ENCODE results near the gene WWOX. TPM values are rescaled to one million over a fixed set of nuclear protein-coding genes. Genes with fewer than 3 reads are reported as not detected.

WWOX gene
- total RNA-seq, 2 donors from 2014 or later = 33.8 to 82.5 TPM

GRCh38 chr16:78122774-78123315 lies 23.4 kb downstream of the WWOX start:
- Histone ChIP-seq H3K36me3 (no peaks in the 10 kb centered on the region), H3K27ac (peak overlapping the region in 1 of 2 donors; percentile 49), H3K9me3 (no peaks in the 10 kb centered on the region), H3K4me1 (ENCODE audit: control insufficient read depth in 1 of 2, low read depth in 2 of 2) (peaks cover 9 to 24% of the 10 kb centered on the region in 2 donors), H3K27me3 (replicated peaks; ENCODE audit: insufficient read depth) (no peaks in the 10 kb centered on the region), H3K4me3 (peak overlapping the region; percentile 54)
- DNase-seq (ENCODE audit: low spot score) (no peak), ATAC-seq (ENCODE audit: insufficient number of reproducible peaks, low FRiP score, low read depth) (peak; percentile 30)
- peak; percentile 49 for TF ChIP-seq CTCF (IDR thresholded peaks at IDR 0.05)

- no peak for TF ChIP-seq CTCF (IDR thresholded peaks at IDR 0.05)
- Histone ChIP-seq H3K4me3 (no peak overlapping the region), H3K4me1 (ENCODE audit: control insufficient read depth in 1 of 2, low read depth in 2 of 2) (peaks cover 14 to 36% of the 10 kb centered on the region in 2 donors), H3K36me3 (no peaks in the 10 kb centered on the region), H3K27ac (no peak overlapping the region), H3K9me3 (no peaks in the 10 kb centered on the region), H3K27me3 (replicated peaks; ENCODE audit: insufficient read depth) (no peaks in the 10 kb centered on the region)
- ATAC-seq (ENCODE audit: insufficient number of reproducible peaks, low FRiP score, low read depth) (no peak), DNase-seq (ENCODE audit: low spot score) (no peak)
Measured at GRCh38 chr16:78125112-78125844, 25.8 kb downstream of the WWOX start.

- no peak overlapping the region for H3K27ac ChIP-seq
- ATAC-seq (ENCODE audit: insufficient number of reproducible peaks, low FRiP score, low read depth) (no peak), DNase-seq (ENCODE audit: low spot score) (no peak)
- peak overlapping the region; percentile 50 for H3K4me3 ChIP-seq
- no peak for TF ChIP-seq CTCF (IDR thresholded peaks at IDR 0.05)
- no peaks in the 10 kb centered on the region for H3K9me3 ChIP-seq
- H3K27me3 ChIP-seq (replicated peaks; ENCODE audit: insufficient read depth) = no peaks in the 10 kb centered on the region
- peaks cover 14 to 36% of the 10 kb centered on the region in 2 donors for H3K4me1 ChIP-seq (ENCODE audit: control insufficient read depth in 1 of 2, low read depth in 2 of 2)
- H3K36me3 ChIP-seq = no peaks in the 10 kb centered on the region
Measured at GRCh38 chr16:78126662-78127061, 27.2 kb downstream of the WWOX start.

- no peaks in the 10 kb centered on the region for H3K9me3 ChIP-seq
- H3K27me3 ChIP-seq (replicated peaks; ENCODE audit: insufficient read depth) = no peaks in the 10 kb centered on the region
- no peak for DNase-seq (ENCODE audit: low spot score)
- no peak for TF ChIP-seq CTCF (IDR thresholded peaks at IDR 0.05)
- ATAC-seq (ENCODE audit: insufficient number of reproducible peaks, low FRiP score, low read depth) = no peak
- no peak overlapping the region for H3K27ac ChIP-seq
- peaks cover 14 to 36% of the 10 kb centered on the region in 2 donors for H3K4me1 ChIP-seq (ENCODE audit: control insufficient read depth in 1 of 2, low read depth in 2 of 2)
- no peaks in the 10 kb centered on the region for H3K36me3 ChIP-seq
- peak overlapping the region; percentile 50 for H3K4me3 ChIP-seq
Measured at GRCh38 chr16:78127130-78127529, 27.7 kb downstream of the WWOX start.

- Histone ChIP-seq H3K27ac (no peak overlapping the region), H3K9me3 (no peaks in the 10 kb centered on the region), H3K27me3 (replicated peaks; ENCODE audit: insufficient read depth) (no peaks in the 10 kb centered on the region), H3K4me3 (no peak overlapping the region), H3K36me3 (no peaks in the 10 kb centered on the region), H3K4me1 (ENCODE audit: control insufficient read depth in 1 of 2, low read depth in 2 of 2) (peaks cover 14 to 27% of the 10 kb centered on the region in 2 donors)
- TF ChIP-seq CTCF (IDR thresholded peaks at IDR 0.05) = no peak
- DNase-seq (ENCODE audit: low spot score) = no peak
- ATAC-seq (ENCODE audit: insufficient number of reproducible peaks, low FRiP score, low read depth) = no peak
Measured at GRCh38 chr16:78128913-78129312, 29.5 kb downstream of the WWOX start.
